K562 (cell line): ENCODE results near the gene JUND. TPM values are rescaled to one million over a fixed set of nuclear protein-coding genes. Genes with fewer than 3 reads are reported as not detected.

ENCODE experiments used
- CREB3 ChIP-seq: fragments of 450-650 bp; conservative IDR thresholded peaks from 2 replicates; pipeline ENCODE4 v1.6.1; 2016; ENCODE audit warnings: missing genetic modification characterization, low read depth, mild to moderate bottlenecking, missing compliant biosample characterization, moderate library complexity
- ESRRB ChIP-seq: fragments of 250-450 bp; sonication (Bioruptor Pico); IDR thresholded peaks from 2 replicates; pipeline ENCODE4 v1.5.0; 2020; ENCODE audit warnings: mild to moderate bottlenecking, moderate library complexity, borderline replicate concordance
- IRF1 ChIP-seq: sonication (generic); formaldehyde crosslinking; IDR thresholded peaks from 2 replicates; pipeline ENCODE4 v1.8.0; 2022; ENCODE audit warnings: missing genetic modification reagents, mild to moderate bottlenecking, borderline replicate concordance
- JUND ChIP-seq, 2 experiments: IDR thresholded peaks; 2 replicates in 1 of 2; 3 replicates in 1 of 2; pipeline ENCODE4 v1.6.1; 2011; ENCODE audit warnings: borderline replicate concordance in 2 of 2, low read depth in 2 of 2, low read length in 2 of 2, improper control_type of control experiment in 1 of 2, missing biosample characterization in 1 of 2, missing genetic modification characterization in 1 of 2, missing genetic modification reagents in 1 of 2
- KAT2B ChIP-seq: IDR thresholded peaks from one replicate; pipeline ENCODE4 v1.6.1; 2012; ENCODE audit warnings: low read depth, mild to moderate bottlenecking, control low read depth, inconsistent platforms, low read length, moderate library complexity
- KDM2B ChIP-seq: fragments of 250-450 bp; sonication (Bioruptor Pico); IDR thresholded peaks from 2 replicates; pipeline ENCODE4 v1.8.0; 2021; ENCODE audit warnings: mild to moderate bottlenecking, moderate library complexity
- OTX1 ChIP-seq: fragments of 450-650 bp; formaldehyde crosslinking; IDR thresholded peaks from 2 replicates; pipeline ENCODE4 v1.4.0; 2022; ENCODE audit warnings: mild to moderate bottlenecking
- RNF219 ChIP-seq: fragments of 250-450 bp; sonication (Bioruptor Pico); IDR thresholded peaks from 2 replicates; pipeline ENCODE4 v1.5.0; 2022; ENCODE audit warnings: mild to moderate bottlenecking
- USF1 ChIP-seq: sonication (generic); formaldehyde crosslinking; IDR thresholded peaks from 2 replicates; pipeline ENCODE4 v1.9.0; 2022; ENCODE audit warnings: mild to moderate bottlenecking, missing genetic modification reagents
- XRCC5 ChIP-seq: fragments of 200-400 bp; formaldehyde crosslinking; IDR thresholded peaks from 2 replicates; pipeline ENCODE4 v1.6.1; 2017; ENCODE audit warnings: low read depth, mild to moderate bottlenecking, low read length
- ZNF282 ChIP-seq: sonication (generic); formaldehyde crosslinking; IDR thresholded peaks from 2 replicates; pipeline ENCODE4 v1.8.1; 2023; ENCODE audit warnings: missing genetic modification reagents
- ZNF586 ChIP-seq: fragments of 450-650 bp; formaldehyde crosslinking; conservative IDR thresholded peaks from 2 replicates; pipeline ENCODE4 v1.4.0; 2020; ENCODE audit warnings: mild to moderate bottlenecking, moderate library complexity
- polyA plus RNA-seq, 8 experiments: library from polyadenylated mRNA; depleted of rRNA in 4 of 8; stranded (reverse) in 5 of 8; unstranded in 3 of 8; fragments of >200 nt; fragmentation: Nextera tagmentation in 2 of 8; fragmentation: Illumina TruSeq in 1 of 8; extraction: Ambion mirVana in 2 of 8; extraction: Trizol in 1 of 8; gene quantifications; 2 replicates each; pipeline versions ENCODE4 v1.2.1 to v1.2.3, GENCODE V29; 2011 to 2014; ENCODE audit warnings: inconsistent platforms in 1 of 8, missing spikeins in 1 of 8
- total RNA-seq, 7 experiments: library from RNA; depleted of rRNA in 6 of 7; stranded (reverse); fragments of >200 nt in 6 of 7; fragmentation: Illumina TruSeq in 2 of 7; extraction: Trizol in 2 of 7; gene quantifications; 2 replicates each; pipeline versions ENCODE4 v1.2.1 to v1.2.3, GENCODE V29; 2011 to 2021; ENCODE audit warnings: low replicate concordance in 1 of 7

JUND gene
- total and polyA plus RNA-seq, 9 of the 15 experiments (the other 6 are each of a cell fraction or from before 2014, with no cell fraction given), result 6.4 to 286 (median 42.3) TPM

- TF ChIP-seq JUND (IDR thresholded peaks at IDR 0.05; ENCODE audit: borderline replicate concordance, low read depth, low read length) (peak; percentile 97), JUND (tag; IDR thresholded peaks at IDR 0.05; ENCODE audit: borderline replicate concordance, low read depth, low read length) (no peak), ZNF282 (CRISPR knock-in tag) (0 out of 2 replicates have a peak, but pooled peaks have one; percentile 73), KAT2B (no peak), CREB3 (tag) (no peak), RNF219 (no peak), IRF1 (CRISPR knock-in tag) (no peak), OTX1 (CRISPR knock-in tag) (no peak), ESRRB (CRISPR knock-in tag) (no peak), KDM2B (CRISPR knock-in tag) (0 out of 2 replicates have a peak, but pooled peaks have one; percentile 43), USF1 (CRISPR knock-in tag) (no peak; the same call in 1 of the 2 replicates), ZNF586 (CRISPR knock-in tag) (no peak), XRCC5 (no peak)
Measured at GRCh38 chr19:18281082-18282020, at the start of gene JUND (continued).
